SK-N-SH (cell line): Measurements from ENCODE around the gene USP47. TPM values are rescaled to one million over a fixed set of nuclear protein-coding genes. Genes with fewer than 3 reads are reported as not detected.
A peak's percentile ranks its signal among the peaks of the same experiment; 100 is the strongest.

ENCODE experiments used
- CTCF ChIA-PET: fragments of 300-600, 350-600 bp; formaldehyde crosslinking; extraction: SDS; loops from one replicate; lab custom pipeline; 2021; lab: Yijun Ruan, JAX
- POLR2A ChIA-PET: fragments of 350-600 bp; sonication (Branson Sonifier 250); formaldehyde crosslinking; extraction: SDS; loops from one replicate; lab custom pipeline; 2020; ENCODE audit warnings: antibody characterized with exemption, inconsistent platforms; lab: Yijun Ruan, JAX
- DNase-seq: peaks from one replicate; pipeline ENCODE4 v3.0.0; 2012
- H2AFZ ChIP-seq: fragments of 200-600 bp; sonication (generic); 2 replicates; pipeline ENCODE4 v1.8.1; 2016; ENCODE audit warnings: antibody characterized with exemption, mild to moderate bottlenecking, low read depth
- H3F3A ChIP-seq: fragments of 200-600 bp; sonication (generic); replicated peaks from 2 replicates; pipeline ENCODE3; 2016; ENCODE audit warnings: antibody characterized with exemption, mild to moderate bottlenecking; ENCODE audit not compliant: insufficient read depth
- H3K27ac ChIP-seq, 2 experiments: fragments of 200-500 bp in 1 of 2; fragments of 200-600 bp in 1 of 2; sonication (Bioruptor generic) in 1 of 2; sonication (generic), shearing (Covaris generic) in 1 of 2; 2 replicates each; pipeline versions ENCODE4 v1.5.1 to v1.6.1; 2014 to 2016; ENCODE audit warnings: low read depth in 2 of 2, inconsistent platforms in 1 of 2, low read length in 1 of 2, mild to moderate bottlenecking in 1 of 2, mixed read lengths in 1 of 2
- H3K27me3 ChIP-seq: fragments of 200-600 bp; sonication (generic), shearing (Covaris generic); 2 replicates; pipeline ENCODE4 v1.6.1; 2016; ENCODE audit warnings: mixed run types; ENCODE audit not compliant: insufficient read depth
- H3K36me3 ChIP-seq, 2 experiments: fragments of 200-500 bp in 1 of 2; fragments of 200-600 bp in 1 of 2; sonication (Bioruptor generic) in 1 of 2; sonication (generic) in 1 of 2; replicated peaks in 1 of 2; 2 replicates each; pipeline versions ENCODE3 to v1.5.1; 2014 to 2016; ENCODE audit warnings: low read length in 1 of 2, mild to moderate bottlenecking in 1 of 2; ENCODE audit not compliant: insufficient read depth in 2 of 2, control insufficient read depth in 1 of 2
- H3K4me1 ChIP-seq, 2 experiments: fragments of 200-500 bp in 1 of 2; fragments of 200-600 bp in 1 of 2; sonication (Bioruptor generic) in 1 of 2; sonication (generic), shearing (Covaris generic) in 1 of 2; 2 replicates each; pipeline versions ENCODE4 v1.5.1 to v1.6.1; 2014 to 2016; ENCODE audit warnings: low read depth in 1 of 2, low read length in 1 of 2, mixed run types in 1 of 2; ENCODE audit not compliant: insufficient read depth in 2 of 2, control insufficient read depth in 1 of 2
- H3K4me2 ChIP-seq: fragments of 200-600 bp; sonication (generic), shearing (Covaris generic); 2 replicates; pipeline ENCODE4 v1.6.1; 2017; ENCODE audit warnings: mixed run types
- H3K4me3 ChIP-seq, 2 experiments: fragments of 200-500 bp in 1 of 2; fragments of 200-600 bp in 1 of 2; sonication (Bioruptor generic) in 1 of 2; sonication (generic), shearing (Covaris generic) in 1 of 2; 2 replicates each; pipeline versions ENCODE4 v1.5.1 to v1.8.1; 2014 to 2016; ENCODE audit warnings: low read depth in 2 of 2, inconsistent platforms in 1 of 2, low read length in 1 of 2, mild to moderate bottlenecking in 1 of 2, mixed read lengths in 1 of 2, moderate library complexity in 1 of 2
- H3K79me2 ChIP-seq: fragments of 200-600 bp; sonication (generic); 2 replicates; pipeline ENCODE4 v1.8.1; 2017; ENCODE audit warnings: mild to moderate bottlenecking; ENCODE audit not compliant: insufficient read depth
- H3K9ac ChIP-seq: fragments of 200-600 bp; sonication (generic); 2 replicates; pipeline ENCODE4 v1.6.1; 2017; ENCODE audit warnings: mixed run types
- H3K9me2 ChIP-seq: fragments of 200-600 bp; sonication (generic); 2 replicates; pipeline ENCODE4 v1.6.1; 2017; ENCODE audit warnings: mixed run types
- H3K9me3 ChIP-seq: fragments of 200-600 bp; sonication (generic); 2 replicates; pipeline ENCODE4 v1.6.1; 2017; ENCODE audit warnings: mixed run types, mild to moderate bottlenecking, moderate library complexity
- H4K20me1 ChIP-seq: fragments of 200-600 bp; sonication (generic); 2 replicates; pipeline ENCODE4 v1.6.1; 2017; ENCODE audit warnings: mild to moderate bottlenecking, mixed run types; ENCODE audit not compliant: insufficient read depth
- CHD2 ChIP-seq: fragments of 150-350 bp; IDR thresholded peaks from 2 replicates; pipeline ENCODE4 v1.6.1; 2018; ENCODE audit warnings: low read length; ENCODE audit not compliant: partially characterized antibody
- EZH2phosphoT487 ChIP-seq: fragments of 200-600 bp; sonication (generic); IDR thresholded peaks from 2 replicates; pipeline ENCODE4 v1.6.1; 2017; ENCODE audit warnings: low read depth, mixed run types, mild to moderate bottlenecking, antibody characterized with exemption, moderate library complexity, borderline replicate concordance
- FOXM1 ChIP-seq: IDR thresholded peaks from 2 replicates; pipeline ENCODE4 v1.4.0; 2012; ENCODE audit warnings: low read depth, mild to moderate bottlenecking
- MAX ChIP-seq: IDR thresholded peaks from 2 replicates; pipeline ENCODE4 v1.4.0; 2012; ENCODE audit warnings: low read depth
- MXI1 ChIP-seq: IDR thresholded peaks from 2 replicates; pipeline ENCODE4 v1.6.1; 2012; ENCODE audit warnings: mild to moderate bottlenecking, low read depth, low read length, improper control_type of control experiment
- NFIC ChIP-seq: IDR thresholded peaks from 2 replicates; pipeline ENCODE4 v1.4.0; 2012; ENCODE audit warnings: borderline replicate concordance
- NRF1 ChIP-seq: IDR thresholded peaks from 2 replicates; pipeline ENCODE4 v1.6.1; 2012; ENCODE audit warnings: low read depth, mild to moderate bottlenecking, low read length
- RAD21 ChIP-seq: IDR thresholded peaks from 2 replicates; pipeline ENCODE4 v1.6.1; 2012; ENCODE audit warnings: mild to moderate bottlenecking, low read length
- RFX5 ChIP-seq: IDR thresholded peaks from 2 replicates; pipeline ENCODE4 v1.6.1; 2012; ENCODE audit warnings: mild to moderate bottlenecking, improper control_type of control experiment, low read length
- RXRA ChIP-seq: IDR thresholded peaks from 2 replicates; pipeline ENCODE4 v1.4.0; 2012; ENCODE audit warnings: low read depth, mild to moderate bottlenecking, borderline replicate concordance
- SIN3A ChIP-seq: IDR thresholded peaks from 2 replicates; pipeline ENCODE4 v1.6.1; 2012; ENCODE audit warnings: low read depth, mild to moderate bottlenecking, low read length, moderate library complexity, borderline replicate concordance
- SMC3 ChIP-seq: IDR thresholded peaks from 2 replicates; pipeline ENCODE4 v1.6.1; 2012; ENCODE audit warnings: low read depth, low read length, improper control_type of control experiment
- TCF12 ChIP-seq: IDR thresholded peaks from 2 replicates; pipeline ENCODE4 v1.4.0; 2012
- USF1 ChIP-seq: IDR thresholded peaks from 2 replicates; pipeline ENCODE4 v1.4.0; 2012; ENCODE audit warnings: low read depth, borderline replicate concordance
- USF2 ChIP-seq: fragments of 150-350 bp; IDR thresholded peaks from 2 replicates; pipeline ENCODE4 v1.6.1; 2017; ENCODE audit warnings: antibody characterized with exemption, low read length, low read depth, borderline replicate concordance
- YY1 ChIP-seq: IDR thresholded peaks from 2 replicates; pipeline ENCODE4 v1.4.0; 2012; ENCODE audit warnings: low read depth, mild to moderate bottlenecking
- WGBS: methylation state at CpG from one replicate; pipeline ENCODE4 v1.1.6; 2017; ENCODE audit warnings: low lambda C conversion rate; 5-methylcytosine and 5-hydroxymethylcytosine counted together
- polyA plus RNA-seq, 3 experiments: library from polyadenylated mRNA; depleted of rRNA; stranded (reverse); fragments of >200 nt; gene quantifications; 2 replicates each; pipeline ENCODE4 v1.2.3, GENCODE V29; 2012
- TF ChIP-seq, protein P1 (sequence below): fragments of 200-600 bp; sonication (generic); IDR thresholded peaks from 2 replicates; pipeline ENCODE4 v1.6.1; 2017; ENCODE audit warnings: antibody characterized with exemption, mild to moderate bottlenecking, moderate library complexity
- TF ChIP-seq, protein P2 (sequence below): IDR thresholded peaks from 2 replicates; pipeline ENCODE4; 2012

Gene USP47
- polyA plus RNA-seq, 1 of the 3 experiments (the other 2 are of a cell fraction): 10.3 TPM

- Histone ChIP-seq H3K27me3 (no peaks in the 10 kb centered on the region), H3K9me3 (no peaks in the 10 kb centered on the region), H3K4me1 (peaks cover 16 to 20% of the 10 kb centered on the region in 2 experiments), H4K20me1 (peaks cover 93% of the 10 kb centered on the region), H2AFZ (no peak overlapping the region), H3K36me3 (no peaks in the 10 kb centered on the region), H3K79me2 (peaks cover 100% of the 10 kb centered on the region), H3K9me2 (no peaks in the 10 kb centered on the region), H3K4me3 (no peak overlapping the region; a peak in 1 of 4 replicates), H3K9ac (no peak overlapping the region), H3K4me2 (no peak overlapping the region), H3K27ac (peak overlapping the region in 1 of 2 experiments; percentile 8; a peak in 1 of 4 replicates), H3F3A (peaks cover 22% of the 10 kb centered on the region)
- POLR2A ChIA-PET: no interaction called here
- CTCF ChIA-PET: interaction anchor here (0.6 to 1.8 kb wide), 17 partner anchors 8 to 439 kb away, joined by 3 to 5 read pairs (median 3); no protein-coding TSS in a partner anchor
- DNase-seq: peak; percentile 52
- WGBS: 80% methylated on average over 7 of the region's 7 CpGs
- TF ChIP-seq NFIC: no peak
- peak; percentile 29; the same call in 1 of the 2 replicates for TF ChIP-seq SMC3
- no peak for TF ChIP-seq SIN3A
- TF ChIP-seq CHD2: peak; percentile 78
- TF ChIP-seq, protein P1, sequence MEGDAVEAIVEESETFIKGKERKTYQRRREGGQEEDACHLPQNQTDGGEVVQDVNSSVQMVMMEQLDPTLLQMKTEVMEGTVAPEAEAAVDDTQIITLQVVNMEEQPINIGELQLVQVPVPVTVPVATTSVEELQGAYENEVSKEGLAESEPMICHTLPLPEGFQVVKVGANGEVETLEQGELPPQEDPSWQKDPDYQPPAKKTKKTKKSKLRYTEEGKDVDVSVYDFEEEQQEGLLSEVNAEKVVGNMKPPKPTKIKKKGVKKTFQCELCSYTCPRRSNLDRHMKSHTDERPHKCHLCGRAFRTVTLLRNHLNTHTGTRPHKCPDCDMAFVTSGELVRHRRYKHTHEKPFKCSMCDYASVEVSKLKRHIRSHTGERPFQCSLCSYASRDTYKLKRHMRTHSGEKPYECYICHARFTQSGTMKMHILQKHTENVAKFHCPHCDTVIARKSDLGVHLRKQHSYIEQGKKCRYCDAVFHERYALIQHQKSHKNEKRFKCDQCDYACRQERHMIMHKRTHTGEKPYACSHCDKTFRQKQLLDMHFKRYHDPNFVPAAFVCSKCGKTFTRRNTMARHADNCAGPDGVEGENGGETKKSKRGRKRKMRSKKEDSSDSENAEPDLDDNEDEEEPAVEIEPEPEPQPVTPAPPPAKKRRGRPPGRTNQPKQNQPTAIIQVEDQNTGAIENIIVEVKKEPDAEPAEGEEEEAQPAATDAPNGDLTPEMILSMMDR: peak; percentile 61
- peak; percentile 58 for TF ChIP-seq RAD21
Observed at GRCh38 chr11:11848891-11849746, 7.3 kb downstream of the USP47 start.

DNA sequence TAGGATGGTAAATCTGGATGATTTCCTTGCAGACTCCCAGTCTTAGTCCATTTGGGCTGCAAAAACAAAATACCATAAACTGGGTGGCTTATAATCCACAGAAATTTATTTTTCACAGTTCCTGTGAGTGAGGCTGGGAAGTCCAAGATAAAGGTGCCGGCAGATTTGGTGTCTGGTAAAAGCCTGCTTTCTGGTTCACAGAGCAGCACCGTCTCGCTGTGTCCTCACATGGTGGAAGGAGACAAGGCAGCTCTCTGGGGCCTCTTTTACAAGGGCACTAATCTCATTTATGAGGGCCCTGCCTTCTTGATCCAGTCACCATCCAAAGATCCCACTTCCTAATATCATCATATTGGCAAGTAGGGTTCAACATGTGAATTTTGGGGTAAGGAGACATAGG lies 8.9 kb downstream of the USP47 start:
- CTCF ChIA-PET: interaction anchor here (0.7 to 1.8 kb wide), 2 partner anchors 32 to 47 kb away, joined by 3 to 5 read pairs; no protein-coding TSS in a partner anchor
- Histone ChIP-seq H3K36me3 (no peaks in the 10 kb centered on the region), H3K9me2 (no peaks in the 10 kb centered on the region), H3K4me2 (no peak overlapping the region), H3K27me3 (no peaks in the 10 kb centered on the region), H4K20me1 (peaks cover 88% of the 10 kb centered on the region), H2AFZ (no peak overlapping the region), H3K79me2 (peaks cover 100% of the 10 kb centered on the region), H3F3A (peaks cover 17% of the 10 kb centered on the region), H3K4me3 (no peak overlapping the region), H3K4me1 (peaks cover 6 to 10% of the 10 kb centered on the region in 2 experiments; a peak in 3 of 4 replicates), H3K27ac (no peak overlapping the region), H3K9me3 (no peaks in the 10 kb centered on the region), H3K9ac (no peak overlapping the region)
- POLR2A ChIA-PET: no interaction called here
- no peak for DNase-seq
- 100% methylated on average over 3 of the region's 3 CpGs for WGBS
- TF ChIP-seq, protein P2, sequence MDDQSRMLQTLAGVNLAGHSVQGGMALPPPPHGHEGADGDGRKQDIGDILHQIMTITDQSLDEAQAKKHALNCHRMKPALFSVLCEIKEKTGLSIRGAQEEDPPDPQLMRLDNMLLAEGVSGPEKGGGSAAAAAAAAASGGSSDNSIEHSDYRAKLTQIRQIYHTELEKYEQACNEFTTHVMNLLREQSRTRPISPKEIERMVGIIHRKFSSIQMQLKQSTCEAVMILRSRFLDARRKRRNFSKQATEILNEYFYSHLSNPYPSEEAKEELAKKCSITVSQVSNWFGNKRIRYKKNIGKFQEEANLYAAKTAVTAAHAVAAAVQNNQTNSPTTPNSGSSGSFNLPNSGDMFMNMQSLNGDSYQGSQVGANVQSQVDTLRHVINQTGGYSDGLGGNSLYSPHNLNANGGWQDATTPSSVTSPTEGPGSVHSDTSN: no peak
- TF ChIP-seq EZH2phosphoT487: no peak
- no peak for TF ChIP-seq RFX5
- no peak for TF ChIP-seq FOXM1
- TF ChIP-seq SIN3A: no peak
- TF ChIP-seq USF2: no peak
- no peak for TF ChIP-seq USF1
- TF ChIP-seq YY1: no peak
- TF ChIP-seq, protein P1: no peak
- no peak for TF ChIP-seq NRF1
- TF ChIP-seq MAX: no peak
- TF ChIP-seq RXRA: no peak
- TF ChIP-seq MXI1: no peak
- no peak for TF ChIP-seq TCF12
